Smooth muscle cell (in vitro differentiated cells): ENCODE measurements around the gene C18orf63. TPM values are rescaled to one million over a fixed set of nuclear protein-coding genes. Genes with fewer than 3 reads are reported as not detected.
"Not testable (repeated sequence)": the region's sequence is repeated elsewhere in the genome, so short reads cannot be mapped to it uniquely, and the experiment has no call there.

Source experiments
- DNase-seq: peaks from one replicate; lab custom pipeline; 2025; ENCODE audit not compliant: unreplicated experiment; lab: John Stamatoyannopoulos, UW
- H2AFZ ChIP-seq: fragments of 200-600 bp; sonication (generic); 2 replicates; pipeline ENCODE4 v1.6.0; 2016; ENCODE audit warnings: antibody characterized with exemption, low read depth, mild to moderate bottlenecking
- H3F3A ChIP-seq: fragments of 200-600 bp; sonication (generic); 2 replicates; pipeline ENCODE4 v1.6.0; 2017; ENCODE audit warnings: antibody characterized with exemption, low read depth
- H3K27ac ChIP-seq: fragments of 200-600 bp; sonication (generic); 2 replicates; pipeline ENCODE4 v1.5.1; 2016; ENCODE audit warnings: low read depth, mild to moderate bottlenecking
- H3K27me3 ChIP-seq: fragments of 200-600 bp; sonication (generic); 2 replicates; pipeline ENCODE4 v1.6.1; 2016; ENCODE audit warnings: low read depth, mild to moderate bottlenecking
- H3K36me3 ChIP-seq: fragments of 200-600 bp; sonication (generic); 2 replicates; pipeline ENCODE4 v1.5.1; 2016; ENCODE audit warnings: low read depth
- H3K4me1 ChIP-seq: fragments of 200-600 bp; sonication (generic); 2 replicates; pipeline ENCODE4 v1.5.1; 2016; ENCODE audit warnings: low read depth
- H3K4me2 ChIP-seq: fragments of 200-600 bp; sonication (generic); 2 replicates; pipeline ENCODE4 v1.6.0; 2016; ENCODE audit warnings: mild to moderate bottlenecking
- H3K4me3 ChIP-seq: fragments of 200-600 bp; sonication (generic); 2 replicates; pipeline ENCODE4 v1.5.1; 2016; ENCODE audit warnings: mild to moderate bottlenecking
- H3K79me2 ChIP-seq: fragments of 200-600 bp; sonication (generic); 2 replicates; pipeline ENCODE4 v1.6.0; 2016; ENCODE audit warnings: low read depth, mild to moderate bottlenecking
- H3K9ac ChIP-seq: fragments of 200-600 bp; sonication (generic); 2 replicates; pipeline ENCODE4 v1.6.0; 2016; ENCODE audit warnings: low read depth
- H3K9me3 ChIP-seq: fragments of 200-600 bp; sonication (generic); replicated peaks from 2 replicates; pipeline ENCODE4 v1.5.1; 2016; ENCODE audit warnings: low read depth
- H4K20me1 ChIP-seq: fragments of 200-600 bp; sonication (generic); 2 replicates; pipeline ENCODE4 v1.6.0; 2016; ENCODE audit warnings: low read depth
- WGBS: methylation state at CpG from one replicate; pipeline ENCODE4 v1.1.7; 2016; ENCODE audit warnings: low lambda C conversion rate; 5-methylcytosine and 5-hydroxymethylcytosine counted together
- polyA plus RNA-seq: library from polyadenylated mRNA; unstranded; fragments of >200 nt; fragmentation: Nextera tagmentation; extraction: Ambion mirVana; gene quantifications from 2 replicates; pipeline ENCODE4 v1.2.1, GENCODE V29; 2016
- total RNA-seq: library from RNA; depleted of rRNA; stranded (reverse); fragments of >200 nt; gene quantifications from 2 replicates; pipeline ENCODE4 v1.2.3, GENCODE V29; 2014
- TF ChIP-seq, protein P1 (sequence below): fragments of 200-600 bp; sonication (generic); IDR thresholded peaks from 2 replicates; pipeline ENCODE4 v1.5.1; 2017; ENCODE audit warnings: borderline replicate concordance, mild to moderate bottlenecking, antibody characterized with exemption; ENCODE audit not compliant: insufficient read depth, poor library complexity, severe bottlenecking

The C18orf63 gene
- total and polyA plus RNA-seq, 2 experiments from 2014 or later, result not detected

DNA sequence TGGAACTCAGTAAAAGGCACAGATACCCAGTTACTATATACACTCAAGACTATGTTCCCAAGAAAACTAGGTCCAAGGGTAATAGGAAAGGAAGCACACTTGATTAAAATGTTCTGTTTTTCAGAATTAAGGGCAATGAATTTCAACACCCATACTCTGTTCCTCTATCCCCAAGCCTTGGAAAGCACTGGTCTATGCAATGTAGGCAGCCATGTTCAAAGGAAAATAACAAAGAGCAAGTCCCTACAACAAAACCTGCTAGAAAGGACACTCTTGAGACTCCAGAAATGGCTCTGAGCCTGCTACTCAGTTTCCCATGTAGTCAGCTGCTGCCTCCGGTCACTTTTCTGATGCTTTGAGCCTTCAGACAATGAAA is 30.7 kb upstream of the C18orf63 start:
- Histone ChIP-seq H3K4me3 (no peak overlapping the region), H3K9ac (no peak overlapping the region), H2AFZ (no peak overlapping the region), H3K36me3 (no peaks in the 10 kb centered on the region), H4K20me1 (peaks cover 5% of the 10 kb centered on the region), H3K27me3 (no peaks in the 10 kb centered on the region), H3K79me2 (peaks cover 35% of the 10 kb centered on the region), H3K4me2 (no peak overlapping the region), H3K27ac (no peak overlapping the region), H3K4me1 (peaks cover 12% of the 10 kb centered on the region), H3F3A (no peaks in the 10 kb centered on the region), H3K9me3 (no peaks in the 10 kb centered on the region)
- 91% methylated on average over 1 of the region's 1 CpG for WGBS
- TF ChIP-seq, protein P1, sequence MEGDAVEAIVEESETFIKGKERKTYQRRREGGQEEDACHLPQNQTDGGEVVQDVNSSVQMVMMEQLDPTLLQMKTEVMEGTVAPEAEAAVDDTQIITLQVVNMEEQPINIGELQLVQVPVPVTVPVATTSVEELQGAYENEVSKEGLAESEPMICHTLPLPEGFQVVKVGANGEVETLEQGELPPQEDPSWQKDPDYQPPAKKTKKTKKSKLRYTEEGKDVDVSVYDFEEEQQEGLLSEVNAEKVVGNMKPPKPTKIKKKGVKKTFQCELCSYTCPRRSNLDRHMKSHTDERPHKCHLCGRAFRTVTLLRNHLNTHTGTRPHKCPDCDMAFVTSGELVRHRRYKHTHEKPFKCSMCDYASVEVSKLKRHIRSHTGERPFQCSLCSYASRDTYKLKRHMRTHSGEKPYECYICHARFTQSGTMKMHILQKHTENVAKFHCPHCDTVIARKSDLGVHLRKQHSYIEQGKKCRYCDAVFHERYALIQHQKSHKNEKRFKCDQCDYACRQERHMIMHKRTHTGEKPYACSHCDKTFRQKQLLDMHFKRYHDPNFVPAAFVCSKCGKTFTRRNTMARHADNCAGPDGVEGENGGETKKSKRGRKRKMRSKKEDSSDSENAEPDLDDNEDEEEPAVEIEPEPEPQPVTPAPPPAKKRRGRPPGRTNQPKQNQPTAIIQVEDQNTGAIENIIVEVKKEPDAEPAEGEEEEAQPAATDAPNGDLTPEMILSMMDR, result no peak
- no peak for DNase-seq

DNA sequence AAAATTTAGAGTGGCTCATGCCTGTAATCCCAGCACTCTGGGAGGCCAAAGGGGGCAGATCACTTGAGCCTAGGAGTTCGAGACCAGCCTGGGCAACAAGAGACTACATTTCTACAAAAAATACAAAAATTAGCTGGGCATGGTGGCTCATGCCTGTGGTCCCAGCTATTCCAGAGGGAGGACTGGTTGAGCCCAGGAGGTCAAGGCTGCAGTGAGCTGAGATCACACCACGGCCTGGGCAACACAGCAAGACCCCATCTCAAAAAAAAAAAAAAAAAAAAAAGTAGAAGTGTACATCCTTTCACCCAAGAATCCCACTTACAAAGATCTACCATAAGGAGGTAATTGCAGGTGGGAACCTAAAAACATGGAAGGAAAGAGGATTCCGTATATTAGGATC is 30.1 kb upstream of the C18orf63 start:
- H3K27ac ChIP-seq, H3K4me2 ChIP-seq: not testable (repeated sequence)
- peaks cover 12% of the 10 kb centered on the region for H3K4me1 ChIP-seq

DNA sequence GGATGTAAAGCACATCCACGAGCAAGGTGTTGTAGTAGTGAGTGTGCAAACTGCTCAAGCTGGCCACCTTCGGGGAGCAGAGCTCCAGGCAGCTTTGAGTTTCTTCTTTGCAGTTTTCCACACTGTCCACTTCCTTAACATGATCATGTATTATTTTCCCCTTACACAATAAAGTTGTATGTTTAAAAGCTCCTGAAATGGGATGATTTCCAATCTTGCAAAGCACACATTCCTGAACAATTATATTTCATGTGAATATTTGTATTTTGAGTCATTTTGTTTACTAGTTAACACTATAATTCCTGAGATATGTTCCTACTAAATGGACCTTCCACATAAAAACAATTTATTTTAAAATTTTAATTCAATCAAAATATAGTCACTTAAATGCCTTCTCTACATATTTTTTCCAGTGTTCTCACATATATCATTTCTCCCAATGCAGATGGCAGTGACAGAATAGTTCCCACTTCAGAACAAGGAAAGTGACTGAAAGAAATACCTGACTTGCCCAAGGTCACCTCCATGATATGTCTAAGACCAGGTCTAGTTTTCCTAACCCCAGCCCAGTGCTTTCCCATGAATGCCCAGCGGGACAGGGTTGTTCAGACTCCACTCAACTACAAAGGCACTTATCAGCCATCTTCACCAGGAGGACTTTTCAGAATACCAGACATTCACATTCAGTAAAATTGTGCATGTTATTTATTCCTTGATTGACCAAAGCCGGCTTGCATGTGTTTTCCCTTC is 29.4 kb upstream of the C18orf63 start:
- no peaks in the 10 kb centered on the region for H3K9me3 ChIP-seq
- WGBS, result 91% methylated on average over 4 of the region's 4 CpGs
- TF ChIP-seq, protein P1, result no peak
- no peak overlapping the region for H3K9ac ChIP-seq
- peaks cover 17% of the 10 kb centered on the region for H3K4me1 ChIP-seq
- peaks cover 5% of the 10 kb centered on the region for H4K20me1 ChIP-seq
- peaks cover 39% of the 10 kb centered on the region for H3K79me2 ChIP-seq
- H2AFZ ChIP-seq, result no peak overlapping the region
- DNase-seq, result no peak
- no peaks in the 10 kb centered on the region for H3K27me3 ChIP-seq
- H3F3A ChIP-seq, result peaks cover 7% of the 10 kb centered on the region
- H3K36me3 ChIP-seq, result no peaks in the 10 kb centered on the region
- H3K4me3 ChIP-seq, result no peak overlapping the region
- H3K4me2 ChIP-seq, result no peak overlapping the region
- no peak overlapping the region for H3K27ac ChIP-seq

More for the DNA sequence above, 30.1 kb upstream of the C18orf63 start:
- WGBS, result 91% methylated on average over 3 of the region's 3 CpGs
- DNase-seq, H3K4me3 ChIP-seq, H2AFZ ChIP-seq, H3K36me3 ChIP-seq, H3K9me3 ChIP-seq, H3K27me3 ChIP-seq, H3K9ac ChIP-seq, H3F3A ChIP-seq, H4K20me1 ChIP-seq: not testable (repeated sequence)
- peaks cover 32% of the 10 kb centered on the region for H3K79me2 ChIP-seq

DNA sequence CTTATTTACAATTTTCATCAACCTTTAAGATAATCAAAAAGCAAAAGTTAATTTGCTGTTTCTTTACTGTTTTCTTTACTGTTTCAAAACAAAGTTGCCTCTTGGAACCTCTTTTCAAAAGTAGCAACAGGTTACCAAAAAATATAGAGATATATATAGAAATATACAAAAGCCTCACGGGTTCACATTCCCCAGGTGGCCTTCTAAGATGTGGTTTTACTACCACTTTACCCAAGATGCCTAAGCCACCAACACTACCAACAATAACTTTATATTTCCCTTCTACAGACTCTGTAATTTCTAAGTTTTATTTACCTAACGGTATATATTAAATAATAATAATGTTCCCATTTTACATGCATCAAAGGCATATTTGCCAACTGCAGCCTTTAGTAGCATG is 28.8 kb upstream of the C18orf63 start:
- WGBS, result 98% methylated on average over 2 of the region's 2 CpGs
- no peak for DNase-seq
- peaks cover 7% of the 10 kb centered on the region for H3F3A ChIP-seq
- no peaks in the 10 kb centered on the region for H3K36me3 ChIP-seq
- peaks cover 39% of the 10 kb centered on the region for H3K79me2 ChIP-seq
- no peak overlapping the region for H3K27ac ChIP-seq
- H3K4me1 ChIP-seq, result peaks cover 17% of the 10 kb centered on the region
- H3K4me3 ChIP-seq, result no peak overlapping the region
- H3K4me2 ChIP-seq, result no peak overlapping the region
- H4K20me1 ChIP-seq, result peaks cover 5% of the 10 kb centered on the region
- H3K9ac ChIP-seq, result no peak overlapping the region
- H3K27me3 ChIP-seq, result no peaks in the 10 kb centered on the region
- TF ChIP-seq, protein P1, result no peak
- no peak overlapping the region for H2AFZ ChIP-seq
- no peaks in the 10 kb centered on the region for H3K9me3 ChIP-seq
